Astrocyte (in vitro differentiated cells and primary cell): ENCODE results near the gene CFAP68. TPM values are rescaled to one million over a fixed set of nuclear protein-coding genes. Genes with fewer than 3 reads are reported as not detected.

Experiments used
- DNase-seq: peaks from one replicate; pipeline ENCODE4 v3.0.0-alpha.2; 2010; ENCODE audit warnings: low read depth
- FAIRE-seq: peaks from 2 replicates; lab custom pipeline; 2011; peaks lifted over from hg19 to GRCh38; lab: Jason Lieb, UNC
- H2AFZ ChIP-seq: 2 replicates; pipeline ENCODE4 v1.6.0; 2012; ENCODE audit warnings: low read depth, low read length, inconsistent platforms
- H3K27ac ChIP-seq: 2 replicates; pipeline ENCODE4 v1.5.1; 2011; ENCODE audit warnings: low read depth, low read length, inconsistent platforms
- H3K27me3 ChIP-seq: 2 replicates; pipeline ENCODE4 v1.6.0; 2011; ENCODE audit warnings: low read length, inconsistent platforms; ENCODE audit not compliant: insufficient read depth
- H3K36me3 ChIP-seq: 2 replicates; pipeline ENCODE4 v1.5.1; 2011; ENCODE audit warnings: low read length, inconsistent platforms; ENCODE audit not compliant: insufficient read depth
- H3K4me1 ChIP-seq: 2 replicates; pipeline ENCODE4 v1.5.1; 2011; ENCODE audit warnings: low read length, inconsistent platforms; ENCODE audit not compliant: insufficient read depth
- H3K4me2 ChIP-seq: 2 replicates; pipeline ENCODE4 v1.6.0; 2012; ENCODE audit warnings: low read length, inconsistent platforms
- H3K4me3 ChIP-seq: 2 replicates; pipeline ENCODE4 v1.5.1; 2011; ENCODE audit warnings: low read depth, mild to moderate bottlenecking, low read length, inconsistent platforms; ENCODE audit not compliant: insufficient read depth
- H3K79me2 ChIP-seq: 2 replicates; pipeline ENCODE4 v1.6.0; 2012; ENCODE audit warnings: mild to moderate bottlenecking, low read length, inconsistent platforms; ENCODE audit not compliant: insufficient read depth
- H3K9ac ChIP-seq: 2 replicates; pipeline ENCODE4 v1.6.0; 2012; ENCODE audit warnings: mild to moderate bottlenecking, low read length, inconsistent platforms
- H3K9me3 ChIP-seq: 2 replicates; pipeline ENCODE4 v1.5.1; 2012; ENCODE audit warnings: low read depth, mild to moderate bottlenecking, low read length, inconsistent platforms; ENCODE audit not compliant: insufficient read depth
- H4K20me1 ChIP-seq: 2 replicates; pipeline ENCODE4 v1.6.0; 2012; ENCODE audit warnings: low read length, inconsistent platforms; ENCODE audit not compliant: insufficient read depth
- H3K27ac Mint-ChIP-seq: one replicate; pipeline ENCODE4 v1.8.0; 2021; ENCODE audit warnings: mild to moderate bottlenecking, mixed read lengths; ENCODE audit not compliant: unreplicated experiment
- H3K27me3 Mint-ChIP-seq: one replicate; pipeline ENCODE4 v1.8.0; 2021; ENCODE audit warnings: low read depth, mixed read lengths; ENCODE audit not compliant: unreplicated experiment
- H3K36me3 Mint-ChIP-seq: one replicate; pipeline ENCODE4 v1.8.0; 2021; ENCODE audit warnings: low read depth, mixed read lengths; ENCODE audit not compliant: unreplicated experiment
- H3K4me1 Mint-ChIP-seq: one replicate; pipeline ENCODE4 v1.8.0; 2021; ENCODE audit warnings: low read depth, mixed read lengths; ENCODE audit not compliant: unreplicated experiment
- H3K4me3 Mint-ChIP-seq: one replicate; pipeline ENCODE4 v1.8.0; 2021; ENCODE audit warnings: mild to moderate bottlenecking, moderate library complexity, mixed read lengths; ENCODE audit not compliant: unreplicated experiment
- H3K9me3 Mint-ChIP-seq: one replicate; pipeline ENCODE4 v1.8.0; 2021; ENCODE audit warnings: mild to moderate bottlenecking, mixed read lengths; ENCODE audit not compliant: unreplicated experiment
- CTCF ChIP-seq: IDR thresholded peaks from 2 replicates; pipeline ENCODE4 v1.5.1; 2011; ENCODE audit warnings: low read depth, mild to moderate bottlenecking, inconsistent platforms, low read length, moderate library complexity; ENCODE audit not compliant: insufficient read depth
- EZH2 ChIP-seq: IDR thresholded peaks from 2 replicates; pipeline ENCODE4 v1.6.1; 2012; ENCODE audit warnings: mild to moderate bottlenecking, low read length, inconsistent platforms; ENCODE audit not compliant: insufficient read depth
- total RNA-seq: library from RNA; stranded (reverse); gene quantifications from 2 replicates; pipeline ENCODE4 v1.2.1, GENCODE V29; 2021

Gene CFAP68
- total RNA-seq, 1 donor from 2014 or later: 18.8 TPM

GRCh38 chr11:111923951-111924350, 44.6 kb downstream of the CFAP68 start:
- FAIRE-seq: no peak

GRCh38 chr11:111925953-111926352, 46.6 kb downstream of the CFAP68 start:
- peak overlapping the region; percentile 92 for H3K4me2 ChIP-seq
- Mint-ChIP-seq H3K4me3 (peak overlapping the region; percentile 83), H3K27me3 (no peaks in the 10 kb centered on the region), H3K36me3 (no peaks in the 10 kb centered on the region), H3K4me1 (peaks cover 9% of the 10 kb centered on the region), H3K9me3 (no peaks in the 10 kb centered on the region), H3K27ac (no peak overlapping the region)
- no peak overlapping the region for H3K9ac ChIP-seq
- FAIRE-seq (no peak), DNase-seq (no peak)
- H3K4me3 ChIP-seq: no peak overlapping the region
- no peaks in the 10 kb centered on the region for H3K36me3 ChIP-seq
- TF ChIP-seq CTCF (no peak), EZH2 (no peak)
- no peaks in the 10 kb centered on the region for H3K27me3 ChIP-seq
- no peaks in the 10 kb centered on the region for H3K9me3 ChIP-seq
- no peaks in the 10 kb centered on the region for H3K79me2 ChIP-seq
- peaks cover 21% of the 10 kb centered on the region for H3K4me1 ChIP-seq
- H2AFZ ChIP-seq: peak overlapping the region; percentile 96
- H3K27ac ChIP-seq: peak overlapping the region; percentile 83
- no peaks in the 10 kb centered on the region for H4K20me1 ChIP-seq

More at GRCh38 chr11:111923951-111924350, 44.6 kb downstream of the CFAP68 start:
- no peaks in the 10 kb centered on the region for H3K27me3 ChIP-seq
- Mint-ChIP-seq H3K4me3 (no peak overlapping the region), H3K27me3 (no peaks in the 10 kb centered on the region), H3K36me3 (no peaks in the 10 kb centered on the region), H3K27ac (no peak overlapping the region), H3K4me1 (peaks cover 9% of the 10 kb centered on the region), H3K9me3 (no peaks in the 10 kb centered on the region)
- H2AFZ ChIP-seq: peak overlapping the region; percentile 57
- no peaks in the 10 kb centered on the region for H3K36me3 ChIP-seq
- H3K4me3 ChIP-seq: no peak overlapping the region
- no peak overlapping the region for H3K27ac ChIP-seq
- no peaks in the 10 kb centered on the region for H3K9me3 ChIP-seq
- TF ChIP-seq EZH2 (no peak), CTCF (no peak)
- no peaks in the 10 kb centered on the region for H4K20me1 ChIP-seq
- H3K4me2 ChIP-seq: no peak overlapping the region
- no peak for DNase-seq
- H3K79me2 ChIP-seq: no peaks in the 10 kb centered on the region
- peak overlapping the region; percentile 25 for H3K9ac ChIP-seq
- peaks cover 21% of the 10 kb centered on the region for H3K4me1 ChIP-seq
